HG02973 (cell line): ENCODE results near the gene ADAMTS15.

Experiments
- ATAC-seq: cut with Tn5 transposase; IDR thresholded peaks from one replicate; pipeline ENCODE4 v1.9.1; 2021; ENCODE audit warnings: moderate library complexity; ENCODE audit not compliant: unreplicated experiment

Gene ADAMTS15

GRCh38 chr11:130457623-130458409, 9.4 kb downstream of the ADAMTS15 start:
- ATAC-seq = no peak

GRCh38 chr11:130458410-130458729, 9.9 kb downstream of the ADAMTS15 start:
- no peak for ATAC-seq

GRCh38 chr11:130459521-130459920, 11.1 kb downstream of the ADAMTS15 start:
- ATAC-seq = no peak

- no peak for ATAC-seq
These were observed 13.8 kb downstream of the ADAMTS15 start for GRCh38 chr11:130462101-130462885.

- ATAC-seq = no peak
These were observed 14.5 kb downstream of the ADAMTS15 start for GRCh38 chr11:130462931-130463330.

GRCh38 chr11:130464291-130464812, 15.9 kb downstream of the ADAMTS15 start:
- ATAC-seq = no peak

- ATAC-seq = no peak
These were observed 16.8 kb downstream of the ADAMTS15 start for GRCh38 chr11:130465263-130465662.

GRCh38 chr11:130467116-130467900, 18.9 kb downstream of the ADAMTS15 start:
- no peak for ATAC-seq

GRCh38 chr11:130469181-130469580, 20.7 kb downstream of the ADAMTS15 start:
- no peak for ATAC-seq

- ATAC-seq = no peak
These were observed 22.6 kb downstream of the ADAMTS15 start for GRCh38 chr11:130470832-130471706.

- no peak for ATAC-seq
These were observed 23.4 kb downstream of the ADAMTS15 start for GRCh38 chr11:130471731-130472433.

- ATAC-seq = no peak
These were observed 24.1 kb downstream of the ADAMTS15 start for GRCh38 chr11:130472434-130472961.

- no peak for ATAC-seq
These were observed 24.8 kb downstream of the ADAMTS15 start for GRCh38 chr11:130473056-130473794.

GRCh38 chr11:130473795-130474377, 25.4 kb downstream of the ADAMTS15 start:
- ATAC-seq = no peak

GRCh38 chr11:130474637-130475400, 26.4 kb downstream of the ADAMTS15 start:
- ATAC-seq = no peak

GRCh38 chr11:130475426-130476053, 27.1 kb downstream of the ADAMTS15 start:
- ATAC-seq = no peak
